Panc1 (cell line): ENCODE data around the gene CNTN4. TPM values are rescaled to one million over a fixed set of nuclear protein-coding genes. Genes with fewer than 3 reads are reported as not detected.

Experiments
- ATAC-seq: fragments of 200-7000 bp; cut with Tn5 transposase; 2 replicates; pipeline ENCODE4 v1.9.1; 2020; ENCODE audit warnings: mild to moderate bottlenecking, moderate library complexity
- BruUV-seq: library from RNA; stranded (reverse); fragments of 400-500 nt; replicated peaks from 2 replicates; lab custom pipeline; 2021; lab: Mats Ljungman, UMichigan
- CTCF ChIA-PET: fragments of 300-600 bp; sonication (Branson Sonifier 250); formaldehyde crosslinking; loops from one replicate; lab custom pipeline; 2022; ENCODE audit warnings: antibody characterized with exemption; lab: Charles Lee
- POLR2A ChIA-PET: fragments of 300-600 bp; sonication (Branson Sonifier 250); formaldehyde crosslinking; loops from one replicate; lab custom pipeline; 2022; ENCODE audit warnings: antibody characterized with exemption; lab: Charles Lee
- DNase-seq: peaks from one replicate; pipeline ENCODE4 v3.0.0-alpha.2; 2010; ENCODE audit warnings: low read depth, low spot score
- H3K27ac ChIP-seq: 2 replicates; pipeline ENCODE4 v1.5.1; 2011; ENCODE audit warnings: mild to moderate bottlenecking, low read length, inconsistent platforms
- H3K27me3 ChIP-seq: fragments of 200-500 bp; sonication (Bioruptor generic); 2 replicates; pipeline ENCODE4 v1.6.0; 2014; ENCODE audit warnings: low read length, inconsistent platforms; ENCODE audit not compliant: control insufficient read depth, insufficient read depth
- H3K36me3 ChIP-seq: fragments of 200-500 bp; sonication (Bioruptor generic); 2 replicates; pipeline ENCODE4 v1.5.1; 2014; ENCODE audit warnings: inconsistent platforms, mild to moderate bottlenecking, low read length, moderate library complexity; ENCODE audit not compliant: control insufficient read depth, insufficient read depth
- H3K4me1 ChIP-seq: 2 replicates; pipeline ENCODE4 v1.5.1; 2011; ENCODE audit warnings: inconsistent platforms, mild to moderate bottlenecking, low read length, moderate library complexity; ENCODE audit not compliant: control insufficient read depth, insufficient read depth
- H3K4me3 ChIP-seq, 2 experiments: 2 replicates each; pipeline ENCODE4 v1.5.1; 2011 to 2012; ENCODE audit warnings: low read depth in 2 of 2, low read length in 2 of 2, mild to moderate bottlenecking in 2 of 2, inconsistent platforms in 1 of 2, moderate library complexity in 1 of 2
- H3K9me3 ChIP-seq: fragments of 200-500 bp; sonication (Bioruptor generic); 2 replicates; pipeline ENCODE4 v1.5.1; 2014; ENCODE audit warnings: low read depth, mild to moderate bottlenecking, inconsistent platforms, low read length, moderate library complexity; ENCODE audit not compliant: control insufficient read depth, insufficient read depth
- POLR2AphosphoS5 ChIP-seq: IDR thresholded peaks from 2 replicates; pipeline ENCODE4 v1.6.1; 2012; ENCODE audit warnings: mild to moderate bottlenecking, low read depth, low read length, moderate library complexity
- REST ChIP-seq, 2 experiments: IDR thresholded peaks; 2 replicates each; pipeline ENCODE4 v1.6.1; 2011 to 2012; ENCODE audit warnings: low read depth in 2 of 2, control low read depth in 1 of 2, low read length in 1 of 2, mild to moderate bottlenecking in 1 of 2, moderate library complexity in 1 of 2; ENCODE audit not compliant: insufficient read depth in 1 of 2
- SIN3A ChIP-seq: IDR thresholded peaks from 2 replicates; pipeline ENCODE4 v1.6.1; 2012; ENCODE audit warnings: low read depth, mild to moderate bottlenecking, low read length, moderate library complexity, borderline replicate concordance; ENCODE audit not compliant: insufficient read depth
- TCF7L2 ChIP-seq: IDR thresholded peaks from 2 replicates; pipeline ENCODE4 v1.6.1; 2011; ENCODE audit warnings: mild to moderate bottlenecking, low read depth, low read length, inconsistent platforms
- in situ Hi-C: cut with HindIII; loops from 2 replicates; pipeline ENCODE4 v1.10.0; 2016; ENCODE audit warnings: low sequenced_read_pairs, low pct_unique_long_range_greater_than_20kb
- intact Hi-C: fragments of 100-400 bp; cut with micrococcal nuclease; formaldehyde crosslinking; loops from one replicate; pipeline ENCODE4 v1.10.0; 2022; ENCODE audit not compliant: unreplicated experiment
- total RNA-seq: library from RNA; stranded (reverse); gene quantifications from one replicate; pipeline ENCODE4 v1.2.1, GENCODE V29; 2021; ENCODE audit not compliant: unreplicated experiment
- TF ChIP-seq, protein P1 (sequence below): fragments of 450-650 bp; IDR thresholded peaks from 2 replicates; pipeline ENCODE4 v1.5.1; 2017; ENCODE audit warnings: mild to moderate bottlenecking

Gene CNTN4
- total RNA-seq, 1 experiment from 2014 or later = not detected

DNA sequence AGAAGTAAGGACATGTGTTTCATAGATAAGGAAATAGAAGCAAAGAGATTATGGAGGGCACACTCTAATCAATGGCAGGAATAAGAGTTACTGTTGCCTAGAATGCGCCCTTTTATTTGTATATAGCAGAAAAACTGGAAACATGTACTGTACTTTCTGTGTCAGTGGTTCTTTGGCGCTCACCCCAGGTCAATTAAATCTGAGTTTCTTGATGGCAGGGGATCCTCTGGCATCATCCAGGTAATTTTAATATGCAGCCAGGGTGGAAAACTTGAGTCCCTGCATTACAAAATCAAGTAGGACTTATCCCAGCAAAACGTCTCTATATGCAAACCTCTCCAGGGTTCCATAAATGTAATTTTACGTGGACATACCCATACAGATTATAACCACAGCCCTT, 727.4 kb downstream of the CNTN4 start:
- Histone ChIP-seq H3K4me3 (no peak overlapping the region), H3K27ac (no peak overlapping the region), H3K36me3 (no peaks in the 10 kb centered on the region), H3K4me1 (no peaks in the 10 kb centered on the region), H3K9me3 (no peaks in the 10 kb centered on the region), H3K27me3 (no peaks in the 10 kb centered on the region)
- ChIA-PET POLR2A (no interaction called here), CTCF (no interaction called here)
- TF ChIP-seq REST (IDR thresholded peaks at IDR 0.05; ENCODE audit: insufficient read depth in 1 of 2, low read depth in 2 of 2, low read length in 1 of 2) (no peak), POLR2AphosphoS5 (no peak), TCF7L2 (no peak), SIN3A (no peak)
- TF ChIP-seq, protein P1, sequence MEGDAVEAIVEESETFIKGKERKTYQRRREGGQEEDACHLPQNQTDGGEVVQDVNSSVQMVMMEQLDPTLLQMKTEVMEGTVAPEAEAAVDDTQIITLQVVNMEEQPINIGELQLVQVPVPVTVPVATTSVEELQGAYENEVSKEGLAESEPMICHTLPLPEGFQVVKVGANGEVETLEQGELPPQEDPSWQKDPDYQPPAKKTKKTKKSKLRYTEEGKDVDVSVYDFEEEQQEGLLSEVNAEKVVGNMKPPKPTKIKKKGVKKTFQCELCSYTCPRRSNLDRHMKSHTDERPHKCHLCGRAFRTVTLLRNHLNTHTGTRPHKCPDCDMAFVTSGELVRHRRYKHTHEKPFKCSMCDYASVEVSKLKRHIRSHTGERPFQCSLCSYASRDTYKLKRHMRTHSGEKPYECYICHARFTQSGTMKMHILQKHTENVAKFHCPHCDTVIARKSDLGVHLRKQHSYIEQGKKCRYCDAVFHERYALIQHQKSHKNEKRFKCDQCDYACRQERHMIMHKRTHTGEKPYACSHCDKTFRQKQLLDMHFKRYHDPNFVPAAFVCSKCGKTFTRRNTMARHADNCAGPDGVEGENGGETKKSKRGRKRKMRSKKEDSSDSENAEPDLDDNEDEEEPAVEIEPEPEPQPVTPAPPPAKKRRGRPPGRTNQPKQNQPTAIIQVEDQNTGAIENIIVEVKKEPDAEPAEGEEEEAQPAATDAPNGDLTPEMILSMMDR = no peak
- DNase-seq (no peak), ATAC-seq (no peak)
- in situ Hi-C loops (no loop called here), intact Hi-C loops (no loop called here)
- no TSS peak for BruUV-seq

DNA sequence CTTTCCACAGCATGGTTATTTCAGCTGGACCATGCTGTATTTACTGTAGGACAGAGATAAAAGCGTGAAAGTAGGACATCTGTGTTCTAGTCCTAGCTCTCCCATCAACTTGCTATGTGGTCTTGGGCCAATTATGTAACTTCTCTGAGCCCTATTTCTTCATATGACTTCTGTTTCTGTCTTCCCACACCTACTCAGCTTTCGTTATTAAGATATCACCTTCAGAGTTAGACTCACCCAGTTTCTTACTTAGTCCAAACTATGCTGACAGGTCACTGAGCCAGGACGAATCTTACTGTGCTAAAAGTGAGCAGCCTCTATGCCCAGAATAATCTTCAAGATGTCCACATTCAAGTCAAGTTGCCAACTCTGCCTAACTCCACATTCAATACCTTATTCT, 727.8 kb downstream of the CNTN4 start:
- Histone ChIP-seq H3K4me1 (no peaks in the 10 kb centered on the region), H3K27ac (no peak overlapping the region), H3K9me3 (no peaks in the 10 kb centered on the region), H3K27me3 (no peaks in the 10 kb centered on the region), H3K36me3 (no peaks in the 10 kb centered on the region), H3K4me3 (no peak overlapping the region)
- DNase-seq (no peak), ATAC-seq (no peak)
- CTCF ChIA-PET = no interaction called here
- TF ChIP-seq TCF7L2 (no peak), REST (IDR thresholded peaks at IDR 0.05; ENCODE audit: insufficient read depth in 1 of 2, low read depth in 2 of 2, low read length in 1 of 2) (no peak), POLR2AphosphoS5 (no peak), SIN3A (no peak)
- TF ChIP-seq, protein P1 = no peak
- POLR2A ChIA-PET = no interaction called here
- BruUV-seq = no TSS peak
- intact Hi-C loops = no loop called here
- in situ Hi-C loops = no loop called here
